GM19025 (cell line): ENCODE results near the gene CD74.
"Not testable (repeated sequence)": the region's sequence is repeated elsewhere in the genome, so short reads cannot be mapped to it uniquely, and the experiment has no call there.

Source experiments
- ATAC-seq: cut with Tn5 transposase; IDR thresholded peaks from one replicate; pipeline ENCODE4 v1.9.1; 2021; ENCODE audit warnings: mild to moderate bottlenecking, low read depth, moderate library complexity; ENCODE audit not compliant: unreplicated experiment

The CD74 gene

GRCh38 chr5:150412319-150413175, at the start of gene CD74:
Gene CD74, minus strand, starts transcription at chr5:150412910. Its CDS starts 161 bp downstream, at chr5:150412749.
- peak; percentile 72 for ATAC-seq

GRCh38 chr5:150461231-150461630, 48.5 kb upstream of the CD74 start:
- no peak for ATAC-seq

DNA sequence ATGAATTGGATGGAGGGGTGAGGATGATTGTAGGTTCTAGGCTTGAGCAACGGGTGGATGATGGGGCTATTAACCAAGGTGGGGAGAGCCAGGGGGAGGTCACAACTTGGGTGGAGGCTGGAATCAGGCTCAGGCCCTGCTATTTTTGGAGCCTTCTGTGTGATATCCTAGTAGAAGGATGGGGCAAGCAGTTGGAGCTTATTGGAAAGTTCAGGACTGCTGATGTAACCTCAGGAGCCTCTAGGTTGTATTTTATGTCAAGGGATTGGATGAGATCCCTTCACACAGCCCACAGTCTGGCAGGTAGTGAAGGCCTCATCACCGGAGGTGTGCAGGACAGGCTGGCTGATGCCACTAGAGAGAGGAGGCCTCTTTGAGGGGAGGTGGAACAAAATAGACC, 48.1 kb upstream of the CD74 start:
- no peak for ATAC-seq

DNA sequence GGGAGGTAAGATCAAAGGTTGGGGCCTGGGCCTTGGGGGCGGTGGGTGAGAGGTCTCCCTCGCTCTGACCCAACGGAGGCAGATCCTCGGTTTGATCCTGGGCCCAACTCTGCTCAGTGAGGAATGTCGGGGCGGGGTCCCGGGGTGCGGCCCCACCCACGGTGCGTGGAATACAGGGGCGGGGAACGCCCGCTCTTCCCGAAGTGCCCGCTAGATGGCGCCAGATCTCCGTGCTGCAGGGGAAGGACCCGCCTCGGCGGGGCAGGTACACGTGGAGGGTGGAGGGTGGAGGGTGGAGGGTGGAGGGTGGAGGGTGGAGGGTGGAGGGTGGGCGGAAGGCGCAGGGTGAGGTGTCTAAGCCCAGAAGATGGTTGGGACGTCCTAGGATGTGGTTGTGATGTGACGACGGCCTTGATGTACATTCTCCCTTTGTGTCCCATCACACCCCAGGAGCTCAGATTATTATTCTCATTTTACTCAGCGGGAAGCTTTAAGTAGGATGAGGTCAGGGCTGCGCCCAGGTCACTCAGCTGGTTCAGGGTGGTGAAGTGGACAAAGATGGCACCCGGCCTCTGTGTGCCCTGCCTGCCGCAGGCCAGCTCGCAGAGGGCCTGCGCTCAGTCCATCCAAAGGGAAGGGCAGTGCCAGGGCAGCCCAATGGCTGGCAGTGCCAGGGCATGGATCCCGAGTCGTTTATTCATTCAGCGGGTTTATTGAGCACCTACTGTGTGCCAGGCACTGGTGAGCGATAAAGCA, 46.3 kb upstream of the CD74 start:
- peak; percentile 81 for ATAC-seq

DNA sequence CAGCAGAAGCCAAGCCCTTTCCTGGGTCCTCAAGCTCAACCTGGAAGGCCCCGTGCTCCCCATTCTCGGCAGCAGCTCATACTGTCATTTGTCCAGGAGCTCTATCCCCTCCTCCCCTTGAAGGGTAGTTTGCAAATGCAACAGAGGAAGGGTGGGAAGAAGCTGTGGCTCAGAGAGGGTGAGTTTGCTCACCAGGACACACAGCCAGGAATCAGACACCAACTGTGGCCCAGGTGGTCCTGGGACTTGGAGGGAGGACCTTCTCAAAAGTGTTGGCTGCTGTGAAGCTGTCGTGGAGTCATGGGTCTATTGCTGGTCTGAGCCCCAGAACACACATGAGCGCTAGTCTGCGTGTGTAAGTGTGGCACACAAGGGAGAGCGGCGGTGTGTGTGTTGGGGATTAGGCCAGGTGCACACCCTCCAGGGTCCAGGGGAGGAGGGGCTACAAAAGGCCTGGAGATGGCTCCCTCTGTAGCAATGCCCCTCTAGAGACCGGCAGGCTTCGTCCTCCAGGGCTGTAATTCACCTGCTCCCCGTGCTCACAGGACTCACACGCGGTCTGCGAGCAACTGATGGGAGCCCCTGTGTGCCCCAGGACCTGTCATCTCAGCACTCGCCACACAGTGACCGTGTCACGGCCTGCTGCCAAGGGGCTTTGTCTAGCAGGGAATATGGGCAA, 45.0 kb upstream of the CD74 start:
- ATAC-seq = no peak

DNA sequence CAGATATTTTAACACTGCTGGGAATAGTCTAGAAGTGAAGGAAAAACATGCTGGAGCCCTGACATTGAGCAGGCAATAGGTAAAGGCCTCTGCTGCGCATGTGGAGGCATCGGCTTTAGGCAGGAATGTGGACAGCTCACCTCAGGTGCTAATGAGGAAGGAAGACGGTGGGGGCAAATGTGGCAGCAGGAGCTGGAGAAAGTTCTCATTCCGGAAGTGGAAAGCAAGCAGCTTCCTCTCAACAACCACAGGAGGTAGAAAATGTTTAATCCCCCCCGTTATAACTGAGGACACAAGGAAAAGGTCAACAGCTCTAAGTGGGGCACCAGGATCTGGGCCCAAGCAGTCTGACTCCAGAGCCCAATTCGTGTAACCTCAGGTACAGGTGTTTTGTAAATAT, 44.4 kb upstream of the CD74 start:
- no peak for ATAC-seq

DNA sequence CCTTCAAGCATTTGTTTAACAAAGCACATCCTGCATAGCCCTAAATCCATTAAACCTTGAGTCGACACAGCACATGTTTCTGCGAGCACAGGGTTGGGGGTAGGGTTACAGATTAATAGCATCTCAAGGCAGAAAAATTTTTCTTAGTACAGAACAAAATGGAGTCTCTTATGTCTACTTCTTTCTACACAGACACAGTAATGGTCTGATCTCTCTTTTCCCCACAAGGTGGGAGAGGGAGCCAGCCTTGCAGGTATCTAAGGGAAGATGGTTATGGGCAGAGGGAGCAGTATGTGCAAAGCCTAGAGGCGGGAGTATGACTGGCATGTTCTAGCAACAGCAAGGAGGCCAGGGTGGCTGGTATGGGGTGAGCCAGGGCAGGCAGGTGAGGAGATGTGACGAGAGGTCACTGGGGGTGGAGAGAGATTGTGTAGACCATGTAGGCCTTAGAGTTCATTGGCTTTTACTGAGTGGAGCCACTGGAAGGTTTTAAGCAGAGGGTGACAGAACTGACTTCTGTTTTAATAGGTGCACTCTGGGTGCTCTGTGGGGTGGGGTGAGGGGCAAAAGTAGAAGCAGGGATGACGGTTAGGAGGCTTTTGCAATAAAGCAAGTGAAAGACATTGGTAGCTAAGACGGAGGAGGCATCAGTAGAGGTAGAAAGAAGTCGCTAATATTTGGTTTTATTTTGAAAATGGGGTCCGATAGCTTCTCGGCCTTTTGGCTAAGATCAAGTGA, 42.0 kb upstream of the CD74 start:
- no peak for ATAC-seq

DNA sequence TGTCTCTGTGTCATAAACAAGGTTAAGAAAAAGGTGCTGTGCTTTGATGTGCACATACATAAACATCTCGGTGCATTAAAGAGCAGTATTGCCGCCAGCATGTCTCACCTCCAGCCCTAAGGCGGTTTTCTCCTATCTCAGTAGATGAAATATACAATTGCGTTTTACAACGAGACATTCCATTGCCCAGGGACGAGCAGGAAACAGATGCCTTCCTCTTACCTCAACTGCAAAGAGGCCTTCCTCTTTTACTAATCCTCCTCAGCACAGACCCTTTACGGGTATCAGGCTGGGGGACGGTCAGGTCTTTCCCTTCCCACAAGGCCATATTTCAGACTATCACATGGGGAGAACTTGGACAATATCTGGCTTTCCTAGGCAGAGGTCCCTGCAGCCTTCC, 41.3 kb upstream of the CD74 start:
- ATAC-seq = not testable (repeated sequence)

- no peak for ATAC-seq
These were observed 40.2 kb upstream of the CD74 start for GRCh38 chr5:150452914-150453313.

- ATAC-seq = no peak
These were observed 38.9 kb upstream of the CD74 start for GRCh38 chr5:150451594-150451993.

DNA sequence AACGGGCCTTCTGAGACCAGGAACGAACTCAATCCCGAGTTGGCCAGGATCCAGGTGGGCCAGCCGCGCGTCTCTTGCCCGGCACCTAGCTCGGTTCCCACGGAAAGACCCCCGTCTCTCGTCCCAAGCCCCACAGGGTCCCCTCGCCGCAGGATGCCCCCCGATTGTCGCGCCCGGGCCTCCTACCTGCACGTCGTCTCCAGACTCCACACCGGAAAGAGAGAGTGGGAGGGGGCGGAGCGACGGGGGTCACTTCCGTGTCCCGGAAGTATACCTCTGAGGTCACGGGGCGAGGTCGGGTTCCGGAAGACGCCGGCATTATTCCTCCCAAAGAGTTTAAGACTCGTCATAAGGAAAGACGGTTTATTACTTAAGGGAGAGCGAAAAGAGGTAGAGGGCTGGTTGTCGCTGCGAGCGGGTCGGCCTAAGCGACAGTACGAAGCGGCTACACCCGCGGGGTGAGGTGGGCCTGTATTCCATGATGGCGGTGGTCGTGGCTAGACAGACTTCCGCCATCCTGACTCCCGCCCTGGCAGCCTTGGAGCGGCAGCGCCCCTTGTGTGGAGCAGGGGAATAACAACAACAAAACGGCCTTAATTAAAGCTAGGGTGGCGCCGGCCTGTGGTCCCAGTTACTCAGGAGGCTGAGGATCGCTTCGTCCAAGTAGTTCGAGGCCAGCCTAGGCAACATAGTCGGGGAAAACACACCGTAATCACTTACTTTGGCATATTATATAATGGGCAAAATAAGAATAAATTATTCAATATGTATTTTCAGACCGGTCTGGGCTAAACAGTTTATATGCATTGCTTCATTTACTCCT, 37.0 kb upstream of the CD74 start, which contains the start of gene RPS14:
TSS of gene RPS14 (minus strand) at position 223 of the 823 bp plus-strand sequence. CDS start 2,006 bp downstream, outside the sequence.
- ATAC-seq = peak; percentile 87

DNA sequence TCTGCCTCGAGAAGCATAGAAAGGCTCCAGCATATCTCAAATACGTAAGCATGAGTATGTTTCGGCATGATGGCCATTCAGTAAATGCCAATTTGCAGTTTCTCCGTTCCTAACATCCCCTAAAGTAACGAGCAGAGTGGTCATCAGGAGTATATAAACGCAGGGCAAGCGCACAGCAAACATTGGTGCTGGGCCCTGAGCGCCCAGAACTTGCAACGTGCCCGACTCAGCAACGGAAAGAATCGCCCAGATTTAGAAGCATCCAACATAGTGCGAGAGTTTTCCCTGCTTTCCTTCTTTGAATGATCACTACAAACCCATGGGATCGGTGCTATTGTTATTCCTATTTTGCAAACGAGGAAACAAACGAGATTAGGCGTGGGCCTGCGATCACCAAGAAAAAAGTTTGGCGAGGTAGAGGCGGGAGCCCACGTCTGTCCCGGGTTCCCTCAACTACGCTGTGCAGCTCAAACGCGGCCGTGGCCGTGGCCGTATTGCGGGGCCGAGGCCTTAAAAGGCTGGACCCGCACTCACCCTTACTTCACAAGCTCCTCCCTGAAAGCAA, 36.3 kb upstream of the CD74 start:
- peak; percentile 23 for ATAC-seq

GRCh38 chr5:150448334-150448733, 35.6 kb upstream of the CD74 start:
- no peak for ATAC-seq

GRCh38 chr5:150447188-150447587, 34.5 kb upstream of the CD74 start:
- no peak for ATAC-seq

- no peak for ATAC-seq
These were observed 33.9 kb upstream of the CD74 start for GRCh38 chr5:150446583-150446982.

GRCh38 chr5:150446088-150446487, 33.4 kb upstream of the CD74 start:
- no peak for ATAC-seq

GRCh38 chr5:150444770-150445169, 32.1 kb upstream of the CD74 start:
- ATAC-seq = no peak

GRCh38 chr5:150443242-150444075, 30.7 kb upstream of the CD74 start:
- ATAC-seq = no peak
